ENCODE data around the gene ZCCHC7.
A peak's percentile ranks its signal among the peaks of the same experiment; 100 is the strongest.
"Not testable (repeated sequence)": the region's sequence is repeated elsewhere in the genome, so short reads cannot be mapped to it uniquely, and the experiment has no call there.

ZCCHC7 gene

GRCh38 chr9:37119907-37120842 lies at the start of gene ZCCHC7:
ZCCHC7 (plus strand) TSS chr9:37120574.
- DNase-seq (ENCODE audit: low read depth in 2 of 2), result peak; percentile 92 to 96

DNA sequence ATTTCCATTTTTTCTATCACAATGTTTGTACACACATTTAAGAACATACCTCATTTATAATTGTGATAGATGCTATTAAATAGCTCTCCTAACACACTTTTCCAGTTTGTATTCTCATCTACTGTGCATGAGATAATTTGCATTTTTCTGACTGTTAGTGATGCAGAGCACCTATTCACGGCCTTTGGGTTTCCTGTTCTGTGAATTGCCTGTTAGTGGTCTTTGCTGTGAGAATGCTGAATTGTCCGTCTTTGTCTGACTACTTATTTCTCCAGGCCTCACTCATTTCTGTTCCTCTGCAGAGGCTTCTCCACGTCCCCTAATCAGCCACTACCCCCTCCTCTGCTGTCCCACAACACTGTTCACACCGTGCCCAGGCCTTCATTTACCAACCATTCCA lies 45.6 kb upstream of the ZCCHC7 start:
- DNase-seq (ENCODE audit: low read depth in 2 of 2), result not testable (repeated sequence)

DNA sequence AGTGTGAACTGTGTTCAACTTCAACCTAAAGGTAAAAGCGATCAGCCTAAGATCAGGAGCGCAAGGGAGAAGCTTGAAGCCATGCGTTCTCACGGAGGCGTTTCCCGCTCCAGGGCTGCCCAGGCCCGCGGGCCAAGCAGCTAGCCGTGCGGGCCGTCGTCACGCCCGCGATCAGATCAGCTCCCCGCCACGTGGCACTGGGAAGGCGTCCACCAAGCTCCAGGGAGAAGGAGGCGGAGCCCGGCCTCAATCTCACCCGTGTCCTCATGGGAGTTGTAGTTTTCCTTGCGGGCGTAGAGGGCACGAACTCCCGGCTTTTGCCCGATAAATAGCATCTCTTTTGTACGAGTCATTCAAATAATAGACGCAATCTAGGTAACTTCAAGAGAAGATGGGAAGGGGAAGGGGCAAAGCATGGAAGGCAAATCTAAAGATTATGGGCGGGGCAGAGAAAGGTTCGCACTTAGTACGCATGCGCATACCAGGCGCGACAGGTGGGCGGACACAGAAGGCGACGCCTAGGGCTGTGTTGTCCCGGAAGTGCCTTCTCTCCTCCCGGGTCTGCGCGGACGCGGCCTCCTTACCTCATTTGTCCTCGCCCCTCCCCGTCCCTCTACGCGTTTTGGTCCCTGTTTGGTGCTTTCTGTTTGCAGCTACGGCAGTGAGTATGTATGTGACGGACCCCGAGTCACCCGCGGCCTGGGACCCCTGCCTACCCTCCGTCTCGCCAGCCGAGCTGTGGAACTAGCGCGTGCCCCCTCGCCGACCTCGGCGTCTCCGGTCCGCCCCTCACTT lies 40.8 kb upstream of the ZCCHC7 start:
- peak; percentile 80 to 81 for DNase-seq (ENCODE audit: low read depth in 2 of 2)

DNA sequence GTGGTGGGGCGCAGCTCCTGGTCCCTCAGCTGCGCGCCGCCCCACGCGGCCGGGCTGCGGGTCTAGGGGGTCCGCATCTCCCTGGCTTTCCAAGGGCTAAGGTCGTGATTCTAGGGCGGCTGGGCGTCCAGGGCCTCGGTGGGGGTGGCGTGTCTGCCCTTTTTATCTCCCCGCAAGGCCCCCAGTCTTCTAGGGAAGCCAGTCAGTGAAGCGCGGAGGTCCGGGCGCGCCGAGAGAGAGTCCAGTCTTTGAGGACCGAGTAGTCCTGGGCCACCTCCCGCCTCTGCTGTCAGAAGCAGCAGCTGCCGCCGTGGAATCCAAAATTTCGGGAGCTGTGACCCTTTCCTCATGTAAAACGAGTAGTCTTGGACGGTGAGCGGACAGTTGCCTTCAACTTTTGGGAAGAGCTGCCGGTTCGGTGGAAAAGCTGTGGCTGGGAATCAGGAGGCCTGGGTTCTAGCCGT lies 40.2 kb upstream of the ZCCHC7 start:
- not testable (repeated sequence) for DNase-seq (ENCODE audit: low read depth in 2 of 2)

- DNase-seq (ENCODE audit: low read depth in 2 of 2), result not testable (repeated sequence)
These were observed 38.9 kb upstream of the ZCCHC7 start for GRCh38 chr9:37081507-37081906.

- DNase-seq (ENCODE audit: low read depth in 2 of 2), result no peak
These were observed 38.1 kb upstream of the ZCCHC7 start for GRCh38 chr9:37082214-37082765.

DNA sequence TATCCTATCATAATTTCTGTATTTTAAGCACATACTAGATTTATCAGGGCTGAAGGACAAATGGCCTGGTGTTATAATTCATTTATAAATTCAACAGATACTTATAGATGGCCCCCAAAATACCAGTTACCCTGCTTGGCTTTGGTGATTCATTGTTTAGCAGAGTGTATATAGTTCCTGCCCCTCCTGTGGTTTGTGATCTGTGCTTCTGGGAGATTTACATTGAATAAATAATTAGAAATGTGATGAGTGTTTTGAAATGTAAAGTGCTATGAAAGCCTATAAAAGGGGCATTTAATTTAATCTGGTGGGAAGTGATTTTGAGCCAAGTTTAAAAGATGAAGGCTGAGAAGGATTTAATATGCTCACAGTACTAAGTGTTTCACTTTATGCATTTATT lies 36.7 kb upstream of the ZCCHC7 start:
- no peak for DNase-seq (ENCODE audit: low read depth in 2 of 2)

GRCh38 chr9:37085233-37085632 lies 35.1 kb upstream of the ZCCHC7 start:
- DNase-seq (ENCODE audit: low read depth in 2 of 2), result no peak

GRCh38 chr9:37092714-37093295 lies 27.6 kb upstream of the ZCCHC7 start:
- not testable (repeated sequence) for DNase-seq (ENCODE audit: low read depth in 2 of 2)

DNA sequence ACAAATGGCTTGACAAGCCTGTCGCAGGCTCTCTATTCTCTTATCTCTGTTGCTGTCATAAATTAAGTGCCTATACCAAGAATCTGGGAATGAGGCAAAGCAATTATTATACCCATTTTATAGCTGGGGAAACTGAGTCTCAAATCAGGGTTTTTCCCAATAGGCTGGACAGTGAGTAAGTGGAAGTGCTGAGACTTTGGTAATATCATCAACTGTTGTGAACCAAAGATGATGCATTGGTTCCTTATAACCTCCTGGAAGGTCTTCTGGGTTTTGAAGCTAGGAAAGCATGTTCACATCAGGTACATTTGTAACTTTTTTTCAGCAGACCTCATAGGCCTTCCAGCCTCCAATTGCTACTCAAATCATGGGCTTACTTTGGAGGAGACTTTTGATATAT lies 25.6 kb upstream of the ZCCHC7 start:
- no peak for DNase-seq (ENCODE audit: low read depth in 2 of 2)

DNA sequence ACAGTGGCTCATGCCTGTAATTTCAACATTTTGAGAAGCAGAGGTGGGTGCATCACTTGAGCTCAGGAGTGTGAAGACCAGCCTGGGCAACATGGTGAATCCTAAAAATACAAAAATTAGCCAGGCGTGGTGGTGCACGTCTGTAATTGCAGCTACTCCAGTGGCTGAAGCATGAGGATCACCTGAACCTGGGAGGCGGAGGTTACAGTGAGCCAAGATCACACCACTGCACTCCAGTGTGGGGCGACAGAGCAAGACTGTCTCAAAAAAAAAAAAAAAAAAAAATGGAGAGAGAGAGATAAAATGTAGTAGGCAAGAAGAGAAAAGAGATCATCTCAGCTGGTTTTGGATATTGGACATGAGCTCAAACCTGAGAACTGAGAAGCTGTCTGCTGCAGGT lies 23.7 kb upstream of the ZCCHC7 start:
- no peak for DNase-seq (ENCODE audit: low read depth in 2 of 2)

GRCh38 chr9:37097294-37097693 lies 23.1 kb upstream of the ZCCHC7 start:
- DNase-seq (ENCODE audit: low read depth in 2 of 2), result no peak

- no peak for DNase-seq (ENCODE audit: low read depth in 2 of 2)
These were observed 20.0 kb upstream of the ZCCHC7 start for GRCh38 chr9:37100327-37100726.

DNA sequence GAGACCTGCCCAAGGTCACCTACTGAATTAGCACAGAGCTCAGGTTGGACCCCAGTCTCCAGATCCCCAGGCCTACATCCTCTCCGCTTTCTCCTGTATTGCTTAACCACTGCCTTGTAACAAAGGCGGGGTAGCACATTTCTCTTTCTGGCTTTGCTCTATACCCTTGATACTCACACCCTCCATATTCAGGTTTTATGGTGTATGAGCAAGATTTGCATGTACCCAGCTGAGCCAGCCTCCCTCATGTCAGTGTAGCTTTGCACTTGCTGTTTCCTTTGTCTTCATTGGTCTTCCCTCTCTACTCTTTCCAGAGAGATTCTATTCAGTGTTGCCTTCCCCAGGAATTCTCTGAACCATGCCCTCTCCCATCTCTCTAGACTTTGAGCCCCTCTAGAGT lies 19.6 kb upstream of the ZCCHC7 start:
- DNase-seq (ENCODE audit: low read depth in 2 of 2), result no peak

- DNase-seq (ENCODE audit: low read depth in 2 of 2), result no peak
These were observed 17.9 kb upstream of the ZCCHC7 start for GRCh38 chr9:37102486-37102885.

- no peak for DNase-seq (ENCODE audit: low read depth in 2 of 2)
These were observed 16.0 kb upstream of the ZCCHC7 start for GRCh38 chr9:37104183-37104889.

DNA sequence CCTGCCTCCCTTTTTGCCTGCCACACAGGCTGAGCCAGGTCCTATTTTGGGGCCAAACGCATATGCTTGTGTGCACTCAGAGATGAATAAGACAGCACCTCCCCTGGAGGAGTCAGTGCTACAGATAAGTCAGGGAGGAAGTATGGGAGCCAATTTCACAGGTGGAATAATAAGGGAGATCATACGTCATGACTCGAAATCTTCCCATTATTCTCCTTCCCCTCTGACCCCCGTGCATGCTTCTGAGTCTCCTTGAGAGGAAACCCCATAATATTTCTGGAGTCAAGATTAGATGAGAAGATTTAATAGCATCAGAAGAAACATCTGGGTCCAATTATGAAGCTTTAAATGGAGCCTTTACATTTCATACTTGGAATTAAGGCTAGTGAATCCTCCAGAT lies 15.1 kb upstream of the ZCCHC7 start:
- DNase-seq (ENCODE audit: low read depth in 2 of 2), result no peak

DNA sequence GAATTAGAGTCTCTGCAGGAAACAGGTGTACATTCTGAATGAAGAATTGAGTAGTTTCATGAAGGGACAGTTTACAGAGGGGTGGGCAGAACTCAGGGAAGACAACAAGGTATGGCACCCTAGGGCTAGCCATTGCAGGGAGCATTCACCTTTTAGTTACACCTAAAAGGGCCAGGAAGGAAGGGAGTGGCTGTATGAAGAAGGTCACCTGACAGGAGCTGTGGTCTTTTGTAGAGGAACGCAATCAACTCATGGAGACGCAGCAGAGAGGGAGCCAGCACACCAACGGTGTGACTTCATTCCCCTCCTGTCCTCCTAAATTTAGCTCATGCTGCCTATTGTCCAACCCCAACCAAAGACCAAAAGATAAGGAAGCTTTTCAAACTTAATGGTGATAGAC lies 12.7 kb upstream of the ZCCHC7 start:
- no peak for DNase-seq (ENCODE audit: low read depth in 2 of 2)

DNA sequence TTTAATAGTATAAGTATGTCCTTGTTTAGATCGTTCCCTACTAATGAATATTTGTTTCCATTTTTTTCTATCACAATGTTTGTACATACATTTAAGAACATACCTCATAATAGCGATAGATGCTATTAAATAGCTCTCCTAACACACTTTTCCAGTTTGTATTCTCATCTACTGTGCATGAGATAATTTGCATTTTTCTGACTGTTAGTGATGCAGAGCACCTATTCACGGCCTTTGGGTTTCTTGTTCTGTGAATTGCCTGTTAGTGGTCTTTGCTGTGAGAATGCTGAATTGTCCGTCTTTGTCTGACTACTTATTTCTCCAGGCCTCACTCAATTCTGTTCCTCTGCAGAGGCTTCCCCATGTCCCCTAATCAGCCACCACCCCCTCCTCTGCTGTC lies 5.9 kb upstream of the ZCCHC7 start:
- not testable (repeated sequence) for DNase-seq (ENCODE audit: low read depth in 2 of 2)

GRCh38 chr9:37117956-37118355 lies 2.4 kb upstream of the ZCCHC7 start:
- no peak for DNase-seq (ENCODE audit: low read depth in 2 of 2)

DNA sequence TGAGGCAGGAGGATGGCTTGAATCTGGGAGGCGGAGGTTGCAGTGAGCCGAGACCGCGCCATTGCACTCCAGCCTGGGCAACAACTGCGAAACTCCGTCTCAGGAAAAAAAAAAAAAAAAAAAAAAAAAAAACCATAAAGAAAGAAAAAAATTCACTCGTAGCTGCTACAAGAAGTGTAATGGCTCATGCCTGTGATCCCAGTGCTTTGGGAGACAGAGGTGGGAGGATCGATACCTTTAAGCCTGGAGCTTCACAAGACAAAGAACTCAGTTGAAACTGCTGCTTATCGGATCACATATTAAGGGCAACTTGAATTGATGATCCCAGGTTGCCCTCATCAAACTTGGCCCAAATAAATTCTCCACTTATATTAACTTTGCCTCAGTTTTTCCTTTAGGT lies 1.0 kb upstream of the ZCCHC7 start:
- no peak for DNase-seq (ENCODE audit: low read depth in 2 of 2)
